Measurements from ENCODE around the gene NRDE2.

NRDE2 gene

DNA sequence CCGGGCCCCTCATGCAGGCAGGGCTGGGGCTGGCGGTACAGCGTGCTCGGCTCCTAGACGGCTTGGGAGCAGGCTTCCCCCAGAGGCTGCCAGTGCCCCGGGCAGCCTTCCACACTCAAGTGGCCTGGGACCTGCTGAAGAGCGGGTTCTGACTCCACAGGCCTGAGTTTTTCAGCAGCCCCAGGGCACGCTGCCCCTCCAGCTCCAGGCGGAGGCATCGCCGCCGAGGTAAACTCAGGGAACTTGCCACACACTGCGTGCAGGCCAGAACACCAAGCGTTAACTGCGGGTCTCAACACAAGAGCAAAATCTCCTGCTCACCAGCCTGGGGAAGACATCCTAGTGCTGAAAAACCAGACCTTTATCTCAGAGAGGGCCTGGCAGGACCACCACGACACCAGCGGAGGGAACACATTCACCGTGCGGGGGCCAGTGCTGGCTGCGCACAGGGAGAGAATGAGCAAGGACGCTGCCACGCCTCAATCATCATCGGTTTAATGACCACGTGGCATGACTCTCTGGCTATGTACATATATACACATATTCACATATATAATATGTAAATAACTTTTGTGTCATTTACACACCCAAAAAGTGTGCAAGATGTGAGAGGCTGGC lies 54.1 kb downstream of the NRDE2 start:
- Histone ChIP-seq H3K36me3 (peaks cover 20% of the 10 kb centered on the region), H3K27me3 (ENCODE audit: insufficient read depth, low read depth, severe bottlenecking) (no peaks in the 10 kb centered on the region), H3K4me3 (ENCODE audit: low read depth, low read length) (no peak overlapping the region), H3K27ac (no peak overlapping the region), H3K9me3 (ENCODE audit: severe bottlenecking) (no peaks in the 10 kb centered on the region)
- no peak for DNase-seq
- TF ChIP-seq CTCF (IDR thresholded peaks at IDR 0.05; ENCODE audit: low read depth, low read length): no peak

- Histone ChIP-seq H3K27ac (no peak overlapping the region), H3K4me3 (ENCODE audit: low read depth, low read length) (no peak overlapping the region), H3K9me3 (ENCODE audit: severe bottlenecking) (no peaks in the 10 kb centered on the region), H3K27me3 (ENCODE audit: insufficient read depth, low read depth, severe bottlenecking) (no peaks in the 10 kb centered on the region), H3K36me3 (peaks cover 27% of the 10 kb centered on the region)
- DNase-seq: no peak
- peak; percentile 55 for TF ChIP-seq CTCF (IDR thresholded peaks at IDR 0.05; ENCODE audit: low read depth, low read length)
Measured at GRCh38 chr14:90276646-90277367, 54.9 kb downstream of the NRDE2 start.

DNA sequence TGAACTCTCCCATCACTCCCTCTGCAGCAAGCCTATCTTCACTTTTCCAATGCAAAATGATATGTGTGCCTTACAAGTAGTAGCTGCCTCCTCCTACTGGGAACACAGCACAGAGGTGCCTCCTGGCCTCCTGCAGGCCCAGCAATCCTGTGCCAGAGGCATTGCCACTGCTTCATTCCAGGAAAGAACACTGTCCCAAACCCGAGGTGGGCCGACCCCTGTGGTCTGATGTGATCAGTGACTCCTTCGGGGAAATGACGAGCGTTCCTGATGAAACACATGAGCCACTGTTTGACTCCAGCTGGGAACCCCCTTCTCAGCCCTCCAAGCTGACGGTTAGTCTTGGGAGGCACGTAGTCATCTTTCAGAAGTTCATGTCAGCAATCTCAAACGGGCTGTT lies 55.9 kb downstream of the NRDE2 start:
- H3K36me3 ChIP-seq: peaks cover 36% of the 10 kb centered on the region
- TF ChIP-seq CTCF (IDR thresholded peaks at IDR 0.05; ENCODE audit: low read depth, low read length): no peak
- no peaks in the 10 kb centered on the region for H3K9me3 ChIP-seq (ENCODE audit: severe bottlenecking)
- H3K27ac ChIP-seq: no peak overlapping the region
- H3K27me3 ChIP-seq (ENCODE audit: insufficient read depth, low read depth, severe bottlenecking): no peaks in the 10 kb centered on the region
- DNase-seq: no peak
- H3K4me3 ChIP-seq (ENCODE audit: low read depth, low read length): no peak overlapping the region

GRCh38 chr14:90275458-90275814 lies 56.3 kb downstream of the NRDE2 start:
- no peak for TF ChIP-seq CTCF (IDR thresholded peaks at IDR 0.05; ENCODE audit: low read depth, low read length)
- no peaks in the 10 kb centered on the region for H3K27me3 ChIP-seq (ENCODE audit: insufficient read depth, low read depth, severe bottlenecking)
- peaks cover 40% of the 10 kb centered on the region for H3K36me3 ChIP-seq
- no peak overlapping the region for H3K4me3 ChIP-seq (ENCODE audit: low read depth, low read length)
- H3K27ac ChIP-seq: no peak overlapping the region
- DNase-seq: no peak
- no peaks in the 10 kb centered on the region for H3K9me3 ChIP-seq (ENCODE audit: severe bottlenecking)

DNA sequence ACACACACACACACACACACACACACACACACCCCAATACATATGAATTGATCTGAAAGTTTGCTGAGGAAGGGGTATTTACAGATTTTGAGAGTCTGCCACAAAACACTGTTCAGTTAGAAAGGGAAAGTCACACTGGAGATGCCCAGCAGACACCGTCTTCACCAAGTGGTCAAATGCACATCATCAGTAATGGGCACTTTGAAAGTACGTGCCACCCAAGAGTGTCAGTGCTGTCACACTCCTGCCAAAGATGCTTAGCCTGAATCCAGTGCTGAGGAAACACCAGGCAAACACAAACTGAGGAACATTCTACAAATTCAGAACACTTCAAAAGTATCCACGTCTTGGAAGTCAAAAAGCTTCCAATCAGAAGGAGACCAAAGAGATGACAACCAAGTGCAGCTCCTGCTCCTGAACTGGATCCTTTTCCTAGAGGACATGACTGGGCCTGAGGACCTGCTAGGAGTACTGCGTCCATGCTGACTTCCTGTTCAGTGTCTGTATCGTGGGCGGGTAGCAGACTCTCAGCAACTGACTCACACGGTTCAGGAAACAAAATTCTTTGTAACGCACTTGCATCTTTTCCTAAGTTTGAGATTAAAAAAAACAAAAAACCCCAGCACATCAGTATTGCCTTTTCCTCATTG lies 56.8 kb downstream of the NRDE2 start:
- no peaks in the 10 kb centered on the region for H3K9me3 ChIP-seq (ENCODE audit: severe bottlenecking)
- peaks cover 45% of the 10 kb centered on the region for H3K36me3 ChIP-seq
- no peaks in the 10 kb centered on the region for H3K27me3 ChIP-seq (ENCODE audit: insufficient read depth, low read depth, severe bottlenecking)
- no peak for TF ChIP-seq CTCF (IDR thresholded peaks at IDR 0.05; ENCODE audit: low read depth, low read length)
- DNase-seq: no peak
- no peak overlapping the region for H3K4me3 ChIP-seq (ENCODE audit: low read depth, low read length)
- H3K27ac ChIP-seq: no peak overlapping the region

Measured in WERI-Rb-1 (cell line).